HEK293 (cell line): ENCODE data around the gene APOBEC3F.
"Not testable (repeated sequence)": the region's sequence is repeated elsewhere in the genome, so short reads cannot be mapped to it uniquely, and the experiment has no call there.

Source experiments
- CTCF ChIP-seq: fragments of 450-650 bp; formaldehyde crosslinking; IDR thresholded peaks from 2 replicates; pipeline ENCODE4 v1.5.1; 2016; ENCODE audit warnings: missing biosample characterization, missing genetic modification characterization
- SP3 ChIP-seq: fragments of 450-650 bp; formaldehyde crosslinking; IDR thresholded peaks from 2 replicates; pipeline ENCODE4 v1.5.1; 2016; ENCODE audit warnings: missing biosample characterization, missing genetic modification characterization
- YY1 ChIP-seq: fragments of 450-650 bp; formaldehyde crosslinking; IDR thresholded peaks from 2 replicates; pipeline ENCODE4 v1.5.1; 2018; ENCODE audit warnings: missing biosample characterization, missing genetic modification characterization
- ZNF132 ChIP-seq: fragments of 450-650 bp; formaldehyde crosslinking; IDR thresholded peaks from 2 replicates; pipeline ENCODE4 v1.5.1; 2017; ENCODE audit warnings: missing biosample characterization, missing genetic modification characterization, borderline replicate concordance

GRCh38 chr22:39020021-39020651, 20.5 kb upstream of the APOBEC3F start:
- not testable (repeated sequence) for TF ChIP-seq SP3, CTCF, ZNF132, YY1 (tag by site-specific recombination)
